ENCODE measurements around the gene FYCO1. TPM values are rescaled to one million over a fixed set of nuclear protein-coding genes. Genes with fewer than 3 reads are reported as not detected.

The FYCO1 gene
- total RNA-seq, 4 donors from 2014 or later, result 38.2 to 66.6 (median 50.5) TPM

DNA sequence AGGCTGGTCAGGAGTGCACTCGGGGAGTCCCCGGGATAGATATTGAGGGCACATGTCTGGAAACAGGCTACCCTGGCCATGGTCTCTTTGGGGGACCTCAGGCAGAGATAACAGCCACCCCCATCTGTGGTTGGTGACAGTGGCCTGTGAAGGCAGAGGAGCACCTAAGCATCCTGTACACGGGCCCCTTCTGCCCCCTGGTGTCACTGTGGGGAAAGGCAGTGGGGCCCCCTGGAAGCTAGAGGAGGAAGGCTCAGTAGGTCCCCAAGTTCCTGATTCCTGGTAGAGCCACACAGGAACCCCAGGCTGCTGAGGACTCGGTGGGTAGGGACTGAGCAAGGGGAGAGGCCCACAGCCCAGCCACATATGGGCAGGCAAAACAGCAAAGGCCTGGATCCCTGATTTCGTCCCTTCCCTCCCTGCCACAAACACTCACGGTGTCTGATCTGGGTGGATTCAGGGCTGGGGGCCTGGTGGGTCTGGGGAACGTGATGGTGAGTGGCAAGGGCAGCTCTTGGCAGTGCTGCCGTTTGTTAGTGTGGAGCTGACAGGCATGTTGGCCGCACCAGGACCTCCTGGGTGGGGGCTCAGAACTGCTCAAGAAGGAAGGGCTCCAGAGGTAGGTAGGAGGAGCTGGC, 66.5 kb downstream of the FYCO1 start:
- Histone ChIP-seq H3K27me3 (no peaks in the 10 kb centered on the region), H3K4me1 (no peaks in the 10 kb centered on the region), H3K9me3 (no peaks in the 10 kb centered on the region), H3K4me3 (replicated peaks in 1 of 3) (no peak overlapping the region), H3K27ac (no peak overlapping the region), H3K36me3 (peaks cover 50 to 56% of the 10 kb centered on the region in 2 donors)
- 84 to 88% methylated on average over 7 to 9 of the region's 9 CpGs for WGBS, 2 donors
- DNase-seq, result no peak
- TF ChIP-seq CTCF (IDR thresholded peaks at IDR 0.05) (peak in 3 of 6 experiments; percentile 12 to 45 (median 36)), POLR2A (IDR thresholded peaks at IDR 0.05) (no peak)
- intact Hi-C loops (cut with DNase I), result no loop called here

DNA sequence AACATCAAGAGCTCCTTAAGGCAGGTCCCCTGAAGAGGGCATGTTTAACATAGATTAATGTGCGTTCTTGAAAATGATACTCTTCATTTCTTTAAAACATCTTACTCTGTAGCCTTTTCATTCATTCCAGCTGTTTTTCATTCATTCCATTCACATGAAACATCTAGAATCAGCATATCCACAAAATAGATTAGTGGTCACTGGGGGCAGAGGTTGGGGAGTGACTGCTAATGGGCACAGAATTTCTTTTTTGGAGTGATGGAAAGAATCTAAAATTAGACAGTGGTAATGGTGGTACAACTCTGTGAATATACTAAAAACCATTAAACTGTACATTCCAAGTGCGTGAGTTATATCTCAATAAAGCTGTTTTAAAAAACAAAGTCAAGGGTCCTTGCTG, 67.7 kb downstream of the FYCO1 start:
- Histone ChIP-seq H3K9me3 (no peaks in the 10 kb centered on the region), H3K27ac (no peak overlapping the region), H3K36me3 (peaks cover 61 to 62% of the 10 kb centered on the region in 2 donors), H3K4me3 (replicated peaks in 1 of 3) (no peak overlapping the region), H3K27me3 (no peaks in the 10 kb centered on the region), H3K4me1 (no peaks in the 10 kb centered on the region)
- TF ChIP-seq CTCF (IDR thresholded peaks at IDR 0.05), result no peak
- WGBS, 2 donors, result 93 to 97% methylated on average over 2 of the region's 2 CpGs
- intact Hi-C loops (cut with DNase I), result no loop called here
- DNase-seq, result no peak

GRCh38 chr3:45923755-45924154, 71.9 kb downstream of the FYCO1 start:
- Histone ChIP-seq H3K27ac (no peak overlapping the region), H3K9me3 (no peaks in the 10 kb centered on the region), H3K27me3 (no peaks in the 10 kb centered on the region), H3K4me1 (no peaks in the 10 kb centered on the region), H3K4me3 (replicated peaks in 1 of 3) (no peak overlapping the region), H3K36me3 (peaks cover 54 to 61% of the 10 kb centered on the region in 2 donors)
- intact Hi-C loops (cut with DNase I), result loop anchor here (5.0 kb wide), 1 partner anchor 161 kb away; no protein-coding TSS in a partner anchor
- 74 to 80% methylated on average over 3 of the region's 3 CpGs for WGBS, 2 donors
- TF ChIP-seq POLR2A (IDR thresholded peaks at IDR 0.05) (no peak), CTCF (IDR thresholded peaks at IDR 0.05) (no peak)
- DNase-seq, result no peak

GRCh38 chr3:45922950-45923590, 72.6 kb downstream of the FYCO1 start:
- Histone ChIP-seq H3K4me3 (replicated peaks in 1 of 3) (no peak overlapping the region), H3K9me3 (no peaks in the 10 kb centered on the region), H3K27ac (no peak overlapping the region), H3K36me3 (peaks cover 54 to 62% of the 10 kb centered on the region in 2 donors), H3K4me1 (no peaks in the 10 kb centered on the region), H3K27me3 (no peaks in the 10 kb centered on the region)
- TF ChIP-seq POLR2A (IDR thresholded peaks at IDR 0.05) (no peak), CTCF (IDR thresholded peaks at IDR 0.05) (no peak)
- intact Hi-C loops (cut with DNase I), result loop anchor here (5.0 kb wide), 1 partner anchor 161 kb away; no protein-coding TSS in a partner anchor
- WGBS, 2 donors, result 96% methylated on average over 4 of the region's 4 CpGs
- no peak for DNase-seq

- no peaks in the 10 kb centered on the region for H3K27me3 ChIP-seq
- intact Hi-C loops (cut with DNase I), result loop anchor here (5.0 kb wide), 1 partner anchor 160 kb away; no protein-coding TSS in a partner anchor
- TF ChIP-seq POLR2A (IDR thresholded peaks at IDR 0.05) (no peak), CTCF (IDR thresholded peaks at IDR 0.05) (no peak)
- H3K4me3 ChIP-seq (replicated peaks in 1 of 3), result no peak overlapping the region
- DNase-seq, result no peak
- no peaks in the 10 kb centered on the region for H3K4me1 ChIP-seq
- H3K9me3 ChIP-seq, result no peaks in the 10 kb centered on the region
- H3K27ac ChIP-seq, result no peak overlapping the region
- WGBS, 2 donors, result 94 to 95% methylated on average over 3 of the region's 3 CpGs
- peaks cover 52 to 54% of the 10 kb centered on the region in 2 donors for H3K36me3 ChIP-seq
Measured at GRCh38 chr3:45922039-45922326, 73.6 kb downstream of the FYCO1 start.

All from thyroid gland (tissue), 4 donors.